IMR-90 (cell line): ENCODE results near the gene ABCA5. TPM values are rescaled to one million over a fixed set of nuclear protein-coding genes. Genes with fewer than 3 reads are reported as not detected.

Source experiments
- ATAC-seq: fragments of 200-7000 bp; cut with Tn5 transposase; 2 replicates; pipeline ENCODE4 v1.9.1; 2020; ENCODE audit warnings: low read depth, mild to moderate bottlenecking, moderate library complexity
- BruUV-seq: library from RNA; stranded (reverse); fragments of 400-500 nt; replicated peaks from 2 replicates; lab custom pipeline; 2021; lab: Mats Ljungman, UMichigan
- CTCF ChIA-PET: fragments of 300-600 bp; formaldehyde crosslinking; extraction: SDS; loops from one replicate; lab custom pipeline; 2021; ENCODE audit warnings: antibody characterized with exemption; lab: Yijun Ruan, JAX
- POLR2A ChIA-PET: fragments of 300-600 bp; sonication (Branson Sonifier 250); formaldehyde crosslinking; loops from one replicate; lab custom pipeline; 2022; ENCODE audit warnings: antibody characterized with exemption; ENCODE audit not compliant: unreplicated experiment; lab: Charles Lee
- DNase-seq: peaks from one replicate; pipeline ENCODE4 v3.0.0; 2013
- H2AFZ ChIP-seq: replicated peaks from 2 replicates; pipeline ENCODE3; 2013; ENCODE audit warnings: low read length, mild to moderate bottlenecking; ENCODE audit not compliant: poor library complexity
- H2AK5ac ChIP-seq: 2 replicates; pipeline ENCODE4 v1.6.1; 2013; ENCODE audit warnings: low read depth, low read length, inconsistent platforms
- H2AK9ac ChIP-seq: replicated peaks from 2 replicates; pipeline ENCODE3; 2013; ENCODE audit warnings: mild to moderate bottlenecking, low read depth, low read length, moderate library complexity; ENCODE audit not compliant: poor library complexity
- H2BK120ac ChIP-seq: 2 replicates; pipeline ENCODE4 v1.6.1; 2013; ENCODE audit warnings: low read depth, low read length, inconsistent platforms
- H2BK15ac ChIP-seq: 3 replicates; pipeline ENCODE4 v1.6.1; 2013; ENCODE audit warnings: low read depth, low read length, inconsistent platforms
- H2BK20ac ChIP-seq: 2 replicates; pipeline ENCODE4 v1.6.1; 2013; ENCODE audit warnings: low read depth, mild to moderate bottlenecking, inconsistent platforms, low read length, moderate library complexity
- H2BK5ac ChIP-seq: 2 replicates; pipeline ENCODE4 v1.6.1; 2013; ENCODE audit warnings: mild to moderate bottlenecking, low read depth, low read length, inconsistent platforms; ENCODE audit not compliant: poor library complexity, severe bottlenecking
- H3K14ac ChIP-seq: replicated peaks from 2 replicates; pipeline ENCODE4 v1.6.1; 2013; ENCODE audit warnings: low read depth, low read length, inconsistent platforms
- H3K18ac ChIP-seq: 2 replicates; pipeline ENCODE4 v1.6.1; 2013; ENCODE audit warnings: low read depth, low read length, control low read depth
- H3K23ac ChIP-seq: 2 replicates; pipeline ENCODE4 v1.6.1; 2013; ENCODE audit warnings: low read depth, low read length, inconsistent platforms
- H3K27ac ChIP-seq: 2 replicates; pipeline ENCODE4 v1.5.1; 2013; ENCODE audit warnings: mild to moderate bottlenecking, control low read depth, low read length; ENCODE audit not compliant: insufficient read depth
- H3K27me3 ChIP-seq: 2 replicates; pipeline ENCODE4 v1.6.1; 2013; ENCODE audit warnings: low read length; ENCODE audit not compliant: control insufficient read depth, insufficient read depth
- H3K36me3 ChIP-seq: 2 replicates; pipeline ENCODE4 v1.6.1; 2013; ENCODE audit warnings: low read length, mixed read lengths; ENCODE audit not compliant: control insufficient read depth, insufficient read depth
- H3K4ac ChIP-seq: 2 replicates; pipeline ENCODE4 v1.6.1; 2013; ENCODE audit warnings: low read depth, low read length, inconsistent platforms
- H3K4me1 ChIP-seq: 2 replicates; pipeline ENCODE4 v1.6.1; 2013; ENCODE audit warnings: low read length, mixed read lengths; ENCODE audit not compliant: control insufficient read depth, insufficient read depth
- H3K4me2 ChIP-seq: 2 replicates; pipeline ENCODE4 v1.6.1; 2013; ENCODE audit warnings: low read depth, mild to moderate bottlenecking, control low read depth, low read length, moderate library complexity
- H3K4me3 ChIP-seq: 2 replicates; pipeline ENCODE4 v1.5.1; 2013; ENCODE audit warnings: low read depth, mild to moderate bottlenecking, control low read depth, low read length, moderate library complexity; ENCODE audit not compliant: insufficient read depth
- H3K56ac ChIP-seq: 2 replicates; pipeline ENCODE4 v1.6.1; 2013; ENCODE audit warnings: low read length, inconsistent platforms; ENCODE audit not compliant: insufficient read depth; ENCODE audit errors: extremely low read depth
- H3K79me1 ChIP-seq, 2 experiments: 2 replicates each; pipeline ENCODE4 v1.6.1; 2013; ENCODE audit warnings: low read length in 2 of 2, inconsistent platforms in 1 of 2, low read depth in 1 of 2
- H3K9ac ChIP-seq: 2 replicates; pipeline ENCODE4 v1.6.1; 2013; ENCODE audit warnings: low read depth, low read length, control low read depth
- H3K9me1 ChIP-seq: 2 replicates; pipeline ENCODE4 v1.6.1; 2013; ENCODE audit warnings: low read length, inconsistent platforms; ENCODE audit not compliant: insufficient read depth
- H3K9me3 ChIP-seq: 2 replicates; pipeline ENCODE4 v1.6.1; 2013; ENCODE audit warnings: low read length; ENCODE audit not compliant: control insufficient read depth, insufficient read depth
- H4K20me1 ChIP-seq: 2 replicates; pipeline ENCODE4 v1.6.1; 2013; ENCODE audit warnings: low read length, inconsistent platforms; ENCODE audit not compliant: insufficient read depth
- H4K5ac ChIP-seq: 2 replicates; pipeline ENCODE4 v1.6.1; 2013; ENCODE audit warnings: mild to moderate bottlenecking, low read depth, low read length, control low read depth
- H4K8ac ChIP-seq, 2 experiments: 2 replicates each; pipeline ENCODE4 v1.6.1; 2013; ENCODE audit warnings: low read depth in 2 of 2, low read length in 2 of 2, control low read depth in 1 of 2, inconsistent platforms in 1 of 2
- H4K91ac ChIP-seq: 2 replicates; pipeline ENCODE4 v1.6.1; 2013; ENCODE audit warnings: low read depth, low read length, inconsistent platforms; ENCODE audit not compliant: insufficient read depth
- BHLHE40 ChIP-seq: fragments of 150-350 bp; IDR thresholded peaks from 2 replicates; pipeline ENCODE4 v1.6.1; 2016; ENCODE audit warnings: mild to moderate bottlenecking, low read depth, low read length
- CEBPB ChIP-seq: IDR thresholded peaks from 2 replicates; pipeline ENCODE4 v1.6.1; 2012; ENCODE audit warnings: low read depth, low read length, improper control_type of control experiment
- FOS ChIP-seq: fragments of 150-350 bp; IDR thresholded peaks from 2 replicates; pipeline ENCODE4 v1.6.1; 2016; ENCODE audit warnings: low read depth, low read length
- MAZ ChIP-seq: IDR thresholded peaks from 2 replicates; pipeline ENCODE4 v1.6.1; 2012; ENCODE audit warnings: low read depth, mild to moderate bottlenecking, low read length, improper control_type of control experiment, moderate library complexity, borderline replicate concordance
- MXI1 ChIP-seq: IDR thresholded peaks from 2 replicates; pipeline ENCODE4 v1.6.1; 2012; ENCODE audit warnings: low read depth, mild to moderate bottlenecking, low read length, moderate library complexity, borderline replicate concordance
- POLR2A ChIP-seq: IDR thresholded peaks from 2 replicates; pipeline ENCODE4 v1.6.1; 2012; ENCODE audit warnings: mild to moderate bottlenecking, low read depth, low read length
- RAD21 ChIP-seq: IDR thresholded peaks from 2 replicates; pipeline ENCODE4 v1.6.1; 2012; ENCODE audit warnings: low read length, improper control_type of control experiment
- RCOR1 ChIP-seq: IDR thresholded peaks from 2 replicates; pipeline ENCODE4 v1.6.1; 2012; ENCODE audit warnings: mild to moderate bottlenecking, low read length, improper control_type of control experiment; ENCODE audit not compliant: insufficient replicate concordance
- RFX5 ChIP-seq: IDR thresholded peaks from 2 replicates; pipeline ENCODE4 v1.8.0; 2012; ENCODE audit warnings: low read depth, mild to moderate bottlenecking, low read length, moderate library complexity
- SMC3 ChIP-seq: fragments of 150-350 bp; IDR thresholded peaks from 2 replicates; pipeline ENCODE4 v1.6.1; 2016; ENCODE audit warnings: low read depth, mild to moderate bottlenecking, antibody characterized with exemption, low read length, moderate library complexity
- WGBS, 2 experiments: methylation state at CpG; one replicate each; pipeline versions ENCODE4 v1.1.5 to v1.1.7; 2013; ENCODE audit warnings: missing lambda C conversion rate in 2 of 2; ENCODE audit not compliant: insufficient read length in 1 of 2; ENCODE audit errors: extremely low coverage in 2 of 2; 5-methylcytosine and 5-hydroxymethylcytosine counted together
- dilution Hi-C: fragments of 300-500 bp; cut with HindIII; formaldehyde crosslinking; loops from one replicate; pipeline ENCODE4 v1.14.3; 2018; ENCODE audit warnings: low sequenced_read_pairs; ENCODE audit not compliant: unreplicated experiment
- in situ Hi-C: fragments of 300-500 bp; cut with MboI; formaldehyde crosslinking; loops from 3 replicates; pipeline ENCODE4 v1.14.3; 2019; ENCODE audit warnings: low sequenced_read_pairs, inconsistent platforms, mixed read lengths
- intact Hi-C: fragments of 100-400 bp; cut with micrococcal nuclease; formaldehyde crosslinking; loops from 2 replicates; pipeline ENCODE4 v1.10.0; 2022
- polyA plus RNA-seq, 3 experiments: library from polyadenylated mRNA; depleted of rRNA; stranded (reverse); fragments of >200 nt; gene quantifications; 2 replicates each; pipeline ENCODE4 v1.2.3, GENCODE V29; 2012; ENCODE audit warnings: low replicate concordance in 1 of 3
- total RNA-seq: library from RNA; depleted of rRNA; stranded (reverse); fragments of >200 nt; gene quantifications from 2 replicates; pipeline ENCODE4 v1.2.3, GENCODE V29; 2012
- TF ChIP-seq, protein P1 (sequence below): fragments of 150-350 bp; IDR thresholded peaks from 2 replicates; pipeline ENCODE4 v1.6.1; 2017; ENCODE audit warnings: mild to moderate bottlenecking, antibody characterized with exemption, low read length, low read depth
- TF ChIP-seq, protein P2 (sequence below): conservative IDR thresholded peaks from 2 replicates; pipeline ENCODE4 v1.5.1; 2012; ENCODE audit warnings: mild to moderate bottlenecking, low read depth, low read length, improper control_type of control experiment
- TF ChIP-seq, protein P3 (sequence below): fragments of 150-350 bp; IDR thresholded peaks from 2 replicates; pipeline ENCODE4 v1.6.1; 2016; ENCODE audit warnings: low read depth, mild to moderate bottlenecking, low read length, moderate library complexity, borderline replicate concordance

Gene ABCA5
- total and polyA plus RNA-seq, 2 of the 4 experiments (the other 2 are of a cell fraction) = 1.3 to 2.3 TPM

DNA sequence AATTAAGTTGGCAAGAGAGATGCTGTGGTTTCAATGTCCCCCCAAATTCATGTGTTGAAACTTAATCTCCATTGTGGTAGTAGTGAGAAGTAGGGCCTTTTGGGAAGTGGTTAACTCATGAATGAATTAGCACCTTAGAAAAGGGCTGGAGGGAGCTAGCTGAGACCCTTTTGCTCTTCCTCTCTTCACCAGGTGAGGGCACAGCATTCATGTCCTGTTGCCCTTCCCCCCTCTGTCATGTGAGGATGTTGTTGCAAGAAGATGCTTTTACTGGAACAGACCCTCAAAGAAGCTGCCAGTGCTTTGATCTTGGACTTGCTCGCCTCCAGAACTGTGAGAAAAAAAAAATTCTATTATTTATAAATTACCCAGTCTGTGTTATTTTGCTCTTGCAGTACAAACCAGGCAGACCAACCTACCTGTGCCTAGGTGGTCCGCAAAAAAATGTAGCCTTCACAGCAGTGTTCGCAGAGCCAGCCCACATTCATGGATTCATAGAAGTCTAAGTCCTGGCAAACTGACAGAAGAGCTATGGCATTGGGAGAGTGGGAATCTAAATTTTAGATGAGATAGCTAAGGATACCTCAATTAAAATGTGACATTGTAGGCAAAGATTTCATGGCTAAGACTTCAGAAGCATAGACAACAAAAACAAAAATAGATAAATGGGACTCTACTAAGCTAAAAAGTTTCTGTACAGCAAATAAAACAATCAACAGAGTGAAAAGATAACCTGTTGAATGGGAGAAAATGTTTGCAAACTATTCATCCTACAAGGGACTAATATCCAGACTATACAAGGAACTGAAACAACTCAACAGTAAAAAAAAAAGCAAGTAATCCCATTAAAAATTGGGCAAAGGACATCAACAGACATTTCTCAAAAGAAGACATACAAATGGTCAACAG lies 32.0 kb upstream of the ABCA5 start:
- Histone ChIP-seq H3K56ac (no peak overlapping the region), H2AK5ac (no peak overlapping the region), H2BK5ac (no peak overlapping the region), H4K8ac (no peak overlapping the region), H3K14ac (no peak overlapping the region), H3K27me3 (peaks cover 1% of the 10 kb centered on the region; the same call in 1 of the 2 replicates), H3K9me1 (no peaks in the 10 kb centered on the region), H4K5ac (no peak overlapping the region), H2BK120ac (no peak overlapping the region), H2AK9ac (no peak overlapping the region), H3K4ac (no peak overlapping the region), H3K36me3 (no peaks in the 10 kb centered on the region), H2AFZ (no peak overlapping the region), H3K27ac (no peak overlapping the region), H3K4me1 (no peaks in the 10 kb centered on the region), H4K91ac (no peak overlapping the region), H3K79me1 (no peaks in the 10 kb centered on the region), H3K18ac (no peak overlapping the region), H3K4me3 (no peak overlapping the region), H3K4me2 (no peak overlapping the region), H3K9me3 (no peaks in the 10 kb centered on the region), H4K20me1 (no peaks in the 10 kb centered on the region), H3K23ac (no peak overlapping the region), H2BK20ac (no peak overlapping the region), H2BK15ac (no peak overlapping the region), H3K9ac (no peak overlapping the region)
- ChIA-PET POLR2A (no interaction called here), CTCF (no interaction called here)
- BruUV-seq = no TSS peak
- intact Hi-C loops = no loop called here
- whole genome bisulfite sequencing, 2 experiments = no CpG with 5 or more reads among the region's 3 CpGs
- dilution Hi-C loops = no loop called here
- DNase-seq = no peak
- ATAC-seq = no peak
- TF ChIP-seq CEBPB = no peak
- no peak for TF ChIP-seq BHLHE40
- TF ChIP-seq MXI1 = no peak
- TF ChIP-seq, protein P1, sequence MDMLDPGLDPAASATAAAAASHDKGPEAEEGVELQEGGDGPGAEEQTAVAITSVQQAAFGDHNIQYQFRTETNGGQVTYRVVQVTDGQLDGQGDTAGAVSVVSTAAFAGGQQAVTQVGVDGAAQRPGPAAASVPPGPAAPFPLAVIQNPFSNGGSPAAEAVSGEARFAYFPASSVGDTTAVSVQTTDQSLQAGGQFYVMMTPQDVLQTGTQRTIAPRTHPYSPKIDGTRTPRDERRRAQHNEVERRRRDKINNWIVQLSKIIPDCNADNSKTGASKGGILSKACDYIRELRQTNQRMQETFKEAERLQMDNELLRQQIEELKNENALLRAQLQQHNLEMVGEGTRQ = no peak
- TF ChIP-seq SMC3 = no peak
- TF ChIP-seq POLR2A = no peak
- TF ChIP-seq RCOR1 = no peak
- TF ChIP-seq RFX5 = no peak
- TF ChIP-seq FOS = no peak
- no peak for TF ChIP-seq MAZ
- no peak for TF ChIP-seq RAD21
- TF ChIP-seq, protein P2, sequence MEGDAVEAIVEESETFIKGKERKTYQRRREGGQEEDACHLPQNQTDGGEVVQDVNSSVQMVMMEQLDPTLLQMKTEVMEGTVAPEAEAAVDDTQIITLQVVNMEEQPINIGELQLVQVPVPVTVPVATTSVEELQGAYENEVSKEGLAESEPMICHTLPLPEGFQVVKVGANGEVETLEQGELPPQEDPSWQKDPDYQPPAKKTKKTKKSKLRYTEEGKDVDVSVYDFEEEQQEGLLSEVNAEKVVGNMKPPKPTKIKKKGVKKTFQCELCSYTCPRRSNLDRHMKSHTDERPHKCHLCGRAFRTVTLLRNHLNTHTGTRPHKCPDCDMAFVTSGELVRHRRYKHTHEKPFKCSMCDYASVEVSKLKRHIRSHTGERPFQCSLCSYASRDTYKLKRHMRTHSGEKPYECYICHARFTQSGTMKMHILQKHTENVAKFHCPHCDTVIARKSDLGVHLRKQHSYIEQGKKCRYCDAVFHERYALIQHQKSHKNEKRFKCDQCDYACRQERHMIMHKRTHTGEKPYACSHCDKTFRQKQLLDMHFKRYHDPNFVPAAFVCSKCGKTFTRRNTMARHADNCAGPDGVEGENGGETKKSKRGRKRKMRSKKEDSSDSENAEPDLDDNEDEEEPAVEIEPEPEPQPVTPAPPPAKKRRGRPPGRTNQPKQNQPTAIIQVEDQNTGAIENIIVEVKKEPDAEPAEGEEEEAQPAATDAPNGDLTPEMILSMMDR = no peak
- TF ChIP-seq, protein P3, sequence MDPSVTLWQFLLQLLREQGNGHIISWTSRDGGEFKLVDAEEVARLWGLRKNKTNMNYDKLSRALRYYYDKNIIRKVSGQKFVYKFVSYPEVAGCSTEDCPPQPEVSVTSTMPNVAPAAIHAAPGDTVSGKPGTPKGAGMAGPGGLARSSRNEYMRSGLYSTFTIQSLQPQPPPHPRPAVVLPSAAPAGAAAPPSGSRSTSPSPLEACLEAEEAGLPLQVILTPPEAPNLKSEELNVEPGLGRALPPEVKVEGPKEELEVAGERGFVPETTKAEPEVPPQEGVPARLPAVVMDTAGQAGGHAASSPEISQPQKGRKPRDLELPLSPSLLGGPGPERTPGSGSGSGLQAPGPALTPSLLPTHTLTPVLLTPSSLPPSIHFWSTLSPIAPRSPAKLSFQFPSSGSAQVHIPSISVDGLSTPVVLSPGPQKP = no peak
- in situ Hi-C loops = no loop called here
